Ishikawa (cell line): Measurements from ENCODE around the gene GOLGB1.

ENCODE experiments used
- CEBPB ChIP-seq: IDR thresholded peaks from 2 replicates; pipeline ENCODE4 v1.6.1; 2012
- CREB1 ChIP-seq: IDR thresholded peaks from 2 replicates; pipeline ENCODE4 v1.6.1; 2012; ENCODE audit warnings: low read depth
- EGR1 ChIP-seq: IDR thresholded peaks from 2 replicates; pipeline ENCODE4 v1.6.1; 2012
- EP300 ChIP-seq: IDR thresholded peaks from 2 replicates; pipeline ENCODE4 v1.6.1; 2012; ENCODE audit warnings: borderline replicate concordance
- FOXM1 ChIP-seq: IDR thresholded peaks from 2 replicates; pipeline ENCODE4 v1.6.1; 2012; ENCODE audit warnings: low read depth, borderline replicate concordance
- MAX ChIP-seq: IDR thresholded peaks from 2 replicates; pipeline ENCODE4 v1.6.1; 2012
- NFIC ChIP-seq: IDR thresholded peaks from 2 replicates; pipeline ENCODE4 v1.6.1; 2012
- RAD21 ChIP-seq: IDR thresholded peaks from 2 replicates; pipeline ENCODE4 v1.6.1; 2012; ENCODE audit warnings: low read depth
- REST ChIP-seq: IDR thresholded peaks from 2 replicates; pipeline ENCODE4 v1.6.1; 2012; ENCODE audit warnings: low read depth, mild to moderate bottlenecking
- TAF1 ChIP-seq: IDR thresholded peaks from 2 replicates; pipeline ENCODE4 v1.6.1; 2012; ENCODE audit warnings: low read depth, mild to moderate bottlenecking
- TCF12 ChIP-seq: IDR thresholded peaks from 2 replicates; pipeline ENCODE4 v1.6.1; 2012; ENCODE audit warnings: low read depth
- TEAD4 ChIP-seq: IDR thresholded peaks from 2 replicates; pipeline ENCODE4 v1.6.1; 2012
- USF1 ChIP-seq: IDR thresholded peaks from 2 replicates; pipeline ENCODE4 v1.6.1; 2012
- YY1 ChIP-seq: IDR thresholded peaks from 2 replicates; pipeline ENCODE4 v1.6.1; 2012; ENCODE audit warnings: low read depth
- ZBTB7A ChIP-seq: IDR thresholded peaks from 2 replicates; pipeline ENCODE4 v1.6.1; 2012; ENCODE audit warnings: low read depth

The GOLGB1 gene

GRCh38 chr3:121739902-121740301 lies 9.6 kb downstream of the GOLGB1 start:
- no peak for TF ChIP-seq USF1
- TF ChIP-seq YY1, result no peak

- TF ChIP-seq TCF12 (no peak), EGR1 (no peak), EP300 (no peak), USF1 (no peak), YY1 (no peak), CEBPB (no peak), RAD21 (no peak), CREB1 (no peak), ZBTB7A (no peak), TEAD4 (no peak), MAX (no peak), REST (no peak), FOXM1 (no peak), NFIC (no peak)
These were observed 11.9 kb downstream of the GOLGB1 start for GRCh38 chr3:121737644-121738043.

- TF ChIP-seq CEBPB, result no peak
- TF ChIP-seq REST, result no peak
- TF ChIP-seq TAF1, result no peak
These were observed 13.4 kb downstream of the GOLGB1 start for GRCh38 chr3:121736112-121736511.

GRCh38 chr3:121735047-121735696 lies 14.4 kb downstream of the GOLGB1 start:
- TF ChIP-seq NFIC (no peak), USF1 (no peak), MAX (no peak), CEBPB (no peak), REST (no peak)

- TF ChIP-seq EGR1 (no peak), YY1 (no peak), REST (no peak), TAF1 (no peak), USF1 (no peak), TEAD4 (no peak), TCF12 (no peak), EP300 (no peak), RAD21 (no peak), CREB1 (no peak), ZBTB7A (no peak), CEBPB (no peak), NFIC (no peak), MAX (no peak), FOXM1 (no peak)
These were observed 18.4 kb downstream of the GOLGB1 start for GRCh38 chr3:121730940-121731687.
